ENCODE measurements around the gene GRIK4.

GRCh38 chr11:120575461-120575860, 63.9 kb downstream of the GRIK4 start:
- no peak for TF ChIP-seq EZH2 (IDR thresholded peaks at IDR 0.05; ENCODE audit: borderline replicate concordance, insufficient read depth, low read depth, low read length, poor library complexity, severe bottlenecking)
- no peak for TF ChIP-seq CTCF (IDR thresholded peaks at IDR 0.05)
